HEK293 (cell line): ENCODE results near the gene GPR158.

Experiments used
- CTCF ChIP-seq: fragments of 450-650 bp; formaldehyde crosslinking; IDR thresholded peaks from 2 replicates; pipeline ENCODE4 v1.5.1; 2016; ENCODE audit warnings: missing biosample characterization, missing genetic modification characterization
- ELK4 ChIP-seq: IDR thresholded peaks from 2 replicates; pipeline ENCODE4 v1.6.1; 2011; ENCODE audit warnings: mild to moderate bottlenecking, low read depth, low read length, borderline replicate concordance
- REST ChIP-seq: fragments of 450-650 bp; formaldehyde crosslinking; IDR thresholded peaks from 2 replicates; pipeline ENCODE4 v1.5.1; 2016; ENCODE audit warnings: missing biosample characterization, missing genetic modification characterization
- SP2 ChIP-seq: fragments of 450-650 bp; formaldehyde crosslinking; IDR thresholded peaks from 2 replicates; pipeline ENCODE4 v1.5.1; 2016; ENCODE audit warnings: missing biosample characterization, missing genetic modification characterization
- YY1 ChIP-seq: fragments of 450-650 bp; formaldehyde crosslinking; IDR thresholded peaks from 2 replicates; pipeline ENCODE4 v1.5.1; 2018; ENCODE audit warnings: missing biosample characterization, missing genetic modification characterization
- ZNF114 ChIP-seq: fragments of 450-650 bp; formaldehyde crosslinking; IDR thresholded peaks from 2 replicates; pipeline ENCODE4 v1.5.0; 2017; ENCODE audit warnings: missing biosample characterization, missing genetic modification characterization
- ZNF133 ChIP-seq: fragments of 450-650 bp; formaldehyde crosslinking; IDR thresholded peaks from 2 replicates; pipeline ENCODE4 v1.5.1; 2016; ENCODE audit warnings: missing biosample characterization, missing genetic modification characterization
- ZNF18 ChIP-seq: fragments of 450-650 bp; formaldehyde crosslinking; IDR thresholded peaks from 2 replicates; pipeline ENCODE4 v1.5.1; 2016; ENCODE audit warnings: missing biosample characterization, missing genetic modification characterization
- ZNF335 ChIP-seq: fragments of 450-650 bp; formaldehyde crosslinking; conservative IDR thresholded peaks from 2 replicates; pipeline ENCODE4 v1.5.1; 2016; ENCODE audit warnings: missing biosample characterization, missing genetic modification characterization
- ZNF423 ChIP-seq: fragments of 450-650 bp; formaldehyde crosslinking; IDR thresholded peaks from 2 replicates; pipeline ENCODE4 v1.5.1; 2016; ENCODE audit warnings: missing biosample characterization, missing genetic modification characterization
- ZNF521 ChIP-seq: fragments of 450-650 bp; formaldehyde crosslinking; IDR thresholded peaks from 2 replicates; pipeline ENCODE4 v1.5.1; 2017; ENCODE audit warnings: missing biosample characterization, mild to moderate bottlenecking, missing genetic modification characterization
- ZNF549 ChIP-seq: fragments of 450-650 bp; IDR thresholded peaks from 2 replicates; pipeline ENCODE4 v1.5.1; 2018; ENCODE audit warnings: missing biosample characterization, missing genetic modification characterization, mild to moderate bottlenecking, inconsistent platforms, moderate library complexity

- TF ChIP-seq CTCF, result no peak
- TF ChIP-seq ZNF114 (tag by site-specific recombination), result no peak
- no peak for TF ChIP-seq ZNF133 (tag by site-specific recombination)
- TF ChIP-seq ZNF521 (tag by site-specific recombination), result no peak
- peak; percentile 89 for TF ChIP-seq SP2 (tag by site-specific recombination)
- peak; percentile 67 for TF ChIP-seq YY1 (tag by site-specific recombination)
- TF ChIP-seq ZNF335 (tag by site-specific recombination), result no peak; the same call in 1 of the 2 replicates
- TF ChIP-seq ZNF549 (tag by site-specific recombination), result no peak
- no peak for TF ChIP-seq ELK4
- TF ChIP-seq ZNF18 (tag by site-specific recombination), result no peak
- TF ChIP-seq ZNF423 (tag by site-specific recombination), result no peak
- TF ChIP-seq REST (tag by site-specific recombination), result peak; percentile 100
Measured at GRCh38 chr10:25174461-25175230, at the start of gene GPR158.
